CD4-positive, alpha-beta T cell treated with Interleukin-1 beta for 1 hour (primary cell): ENCODE results near the gene PLEKHA6.
A peak's percentile ranks its signal among the peaks of the same experiment; 100 is the strongest.

ENCODE experiments used
- DNase-seq, 2 donors: peaks; one replicate each; pipeline ENCODE4 v3.0.0-alpha.2; 2020 to 2022

The PLEKHA6 gene

GRCh38 chr1:204203206-204203767 is 156.4 kb downstream of the PLEKHA6 start:
- no peak for DNase-seq

DNA sequence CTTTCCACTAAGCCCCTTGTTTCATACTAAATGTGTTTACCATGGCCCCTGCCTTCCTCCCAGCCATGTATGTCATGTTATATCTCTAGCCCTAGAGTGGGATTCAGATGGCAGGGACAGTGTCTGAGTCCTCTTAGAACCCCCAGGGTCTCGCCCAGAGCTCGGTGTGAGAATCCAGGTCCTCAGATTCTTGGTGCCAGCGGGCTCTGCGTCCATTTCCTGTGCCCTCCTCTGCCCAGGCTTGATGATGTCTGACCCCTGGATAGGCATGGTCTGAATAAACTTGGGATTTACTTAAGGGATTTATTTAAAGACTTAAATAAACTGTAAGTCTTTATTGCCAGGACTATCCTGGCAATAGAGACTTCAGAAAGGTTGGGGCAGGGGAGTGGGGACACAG is 157.2 kb downstream of the PLEKHA6 start:
- no peak for DNase-seq

GRCh38 chr1:204201348-204202040 is 158.2 kb downstream of the PLEKHA6 start:
- DNase-seq = no peak

DNA sequence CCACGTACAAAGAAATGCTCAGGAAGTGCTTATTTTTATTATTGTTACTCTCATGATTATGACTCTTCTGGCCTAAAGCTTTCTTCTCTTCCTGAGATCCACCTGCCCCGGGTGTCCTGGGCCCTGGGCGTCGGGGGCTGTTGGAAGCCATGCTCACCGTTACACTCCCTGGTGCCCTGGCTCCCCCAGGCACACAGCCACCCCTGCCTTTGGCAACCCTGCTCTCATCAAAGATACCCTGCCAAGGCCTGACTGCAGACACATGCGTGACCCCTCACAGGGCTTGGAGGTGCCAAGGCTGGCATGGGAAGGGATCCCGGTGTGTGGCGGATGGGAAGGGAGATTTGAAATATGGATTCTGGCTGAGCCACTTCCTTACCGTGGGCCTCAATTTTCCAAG is 160.2 kb downstream of the PLEKHA6 start:
- DNase-seq = no peak

- DNase-seq = no peak
These were observed 161.1 kb downstream of the PLEKHA6 start for GRCh38 chr1:204198348-204199340.

DNA sequence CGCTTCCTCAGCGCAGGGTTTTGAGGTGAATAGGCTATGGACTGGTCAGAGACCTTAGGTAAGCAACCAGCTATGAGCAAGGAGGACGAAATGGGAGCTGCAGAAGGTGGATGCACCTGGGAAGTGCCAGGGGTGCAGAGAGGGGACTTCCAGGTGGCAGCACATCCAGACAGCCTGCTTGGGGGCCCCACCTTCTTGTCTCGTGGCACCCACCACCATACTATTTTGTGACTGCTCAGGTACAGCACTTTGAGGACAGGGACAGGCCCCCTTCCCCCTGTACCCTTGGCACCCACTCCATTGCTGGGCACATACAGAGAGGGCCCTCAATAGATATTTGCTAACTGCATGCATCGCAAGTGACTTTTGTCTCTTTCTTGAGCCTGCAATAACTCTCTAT is 162.7 kb downstream of the PLEKHA6 start:
- DNase-seq = no peak

DNA sequence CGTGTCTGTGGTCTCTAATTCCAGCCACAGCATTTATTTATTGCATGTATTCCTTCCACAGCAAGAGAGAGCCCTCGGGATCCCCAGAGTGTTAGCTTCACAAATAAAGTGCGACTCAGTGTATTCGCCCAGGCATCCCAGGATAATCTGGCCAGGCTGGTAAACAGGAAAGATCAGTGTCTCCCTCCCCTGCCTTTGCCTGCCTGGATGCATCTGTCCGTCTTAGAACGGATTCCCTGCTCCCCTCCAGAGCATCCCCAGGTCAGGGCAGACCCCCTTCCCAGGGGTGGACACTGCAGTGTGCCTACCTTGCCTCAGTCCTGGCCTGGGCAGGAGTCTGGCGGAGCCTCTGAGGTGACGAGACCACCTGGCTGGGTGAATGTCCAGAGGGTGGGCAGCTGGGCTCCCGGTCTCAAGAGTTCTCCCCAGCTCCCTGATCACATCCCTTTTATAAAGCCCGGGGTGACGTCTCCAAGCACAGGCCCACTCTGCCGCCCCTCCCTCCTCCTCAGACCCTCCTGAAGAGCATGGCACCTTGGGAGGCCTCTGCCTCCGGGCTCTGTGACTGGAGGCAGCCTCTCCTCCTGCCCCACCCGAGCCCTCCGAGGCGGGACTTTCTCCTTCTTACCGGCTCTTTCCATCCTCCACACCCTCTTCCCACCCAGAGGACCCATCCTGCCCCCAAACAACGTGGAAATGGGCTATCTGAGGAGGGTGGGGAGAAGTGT is 163.5 kb downstream of the PLEKHA6 start, which contains the start of gene KISS1:
KISS1 (minus strand) TSS at position 424 of the 728 bp plus-strand sequence. CDS start 3,615 bp downstream, outside the sequence.
- DNase-seq = no peak

DNA sequence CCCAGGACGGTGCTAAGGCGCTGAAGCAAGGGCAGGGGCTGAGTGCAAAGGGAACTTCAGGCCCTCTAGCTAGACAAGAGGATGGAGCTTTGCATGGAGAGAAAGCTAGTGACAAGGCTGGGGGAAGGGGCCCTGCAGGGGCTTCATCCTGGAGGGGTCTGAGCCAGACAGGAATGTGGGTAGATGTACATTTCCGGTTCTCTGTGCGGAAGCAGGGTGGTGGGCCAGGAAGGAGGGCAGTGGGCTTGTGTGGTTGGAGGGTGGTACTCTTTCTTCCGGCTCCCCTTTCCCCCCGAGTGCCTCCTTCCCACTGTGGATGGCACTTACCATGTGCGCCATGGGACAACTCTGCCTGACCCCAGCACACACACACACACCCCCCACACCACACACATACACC is 165.0 kb downstream of the PLEKHA6 start:
- DNase-seq = no peak

DNA sequence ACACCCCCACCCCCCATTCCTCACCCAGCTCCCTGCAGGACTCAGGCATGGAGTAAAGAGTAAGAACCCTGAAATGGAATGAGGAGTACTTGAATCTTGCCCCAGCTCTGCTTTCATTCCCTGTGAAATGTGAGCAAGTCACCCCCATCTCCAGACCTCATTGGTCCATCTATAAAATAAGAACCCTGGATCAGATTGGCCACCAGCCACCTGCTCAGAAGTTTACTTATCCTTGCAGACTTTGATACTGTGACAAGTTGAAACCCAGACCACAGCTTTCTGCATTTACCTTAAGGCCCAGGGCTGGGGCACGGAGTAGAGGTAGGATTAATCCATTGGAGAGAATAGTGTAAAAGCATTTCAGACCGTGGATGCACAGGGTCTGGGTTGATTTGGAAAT is 165.6 kb downstream of the PLEKHA6 start:
- DNase-seq = no peak

DNA sequence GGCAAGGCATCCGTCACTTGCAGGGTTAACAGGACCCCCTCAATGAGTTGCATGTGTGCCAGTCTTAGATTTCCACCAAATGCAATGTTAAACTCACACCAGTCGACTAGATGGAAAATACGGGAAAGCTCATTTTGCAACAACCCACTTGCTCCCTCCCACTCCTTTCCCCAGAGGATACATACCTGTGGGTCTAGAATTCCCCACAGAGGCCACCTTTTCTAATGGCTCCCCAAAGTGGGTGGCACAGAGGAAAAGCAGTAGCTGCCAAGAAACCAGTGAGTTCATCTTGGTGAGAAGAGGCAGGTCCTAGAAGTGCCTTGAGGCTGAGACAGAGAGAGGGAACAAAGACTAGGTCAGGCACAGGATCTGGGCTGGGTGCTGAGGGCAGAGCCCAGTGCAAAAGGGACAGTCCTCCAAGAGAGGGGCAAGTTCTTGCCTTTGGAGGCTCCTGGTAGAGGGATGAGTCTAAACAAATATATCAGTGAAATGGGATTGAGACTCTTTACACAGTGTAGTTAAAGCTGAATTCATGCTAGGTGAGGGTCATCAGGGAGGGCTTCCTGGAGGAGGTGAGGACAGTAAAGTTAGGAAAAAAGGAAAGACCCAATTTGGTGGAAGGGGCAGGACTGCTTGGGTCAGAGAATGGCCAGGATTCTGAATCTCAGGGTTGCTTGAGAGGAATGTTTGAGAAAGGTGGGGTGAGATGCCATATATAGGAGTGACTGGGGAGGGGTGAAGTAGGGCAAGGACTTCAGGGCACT is 167.0 kb downstream of the PLEKHA6 start:
- no peak for DNase-seq

DNA sequence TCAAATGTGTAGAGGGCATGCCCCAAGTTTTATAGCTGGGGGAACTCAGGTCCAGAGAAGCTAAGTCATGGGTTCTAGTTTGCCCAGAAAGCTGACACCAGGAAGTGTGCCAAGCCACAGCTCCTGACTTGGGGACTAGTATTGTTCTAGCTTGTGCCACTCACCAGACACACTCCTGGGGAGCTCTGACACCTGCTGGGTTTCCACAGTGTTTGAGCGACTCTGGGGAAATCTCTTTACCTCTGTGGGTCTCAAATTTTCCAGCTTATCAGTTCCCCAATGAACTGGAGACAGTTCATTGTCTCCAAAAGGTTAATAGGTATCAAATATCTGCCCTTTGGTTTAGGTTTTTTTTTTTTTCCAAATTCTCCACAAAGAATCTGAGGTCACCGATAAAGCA is 167.7 kb downstream of the PLEKHA6 start:
- DNase-seq = no peak

DNA sequence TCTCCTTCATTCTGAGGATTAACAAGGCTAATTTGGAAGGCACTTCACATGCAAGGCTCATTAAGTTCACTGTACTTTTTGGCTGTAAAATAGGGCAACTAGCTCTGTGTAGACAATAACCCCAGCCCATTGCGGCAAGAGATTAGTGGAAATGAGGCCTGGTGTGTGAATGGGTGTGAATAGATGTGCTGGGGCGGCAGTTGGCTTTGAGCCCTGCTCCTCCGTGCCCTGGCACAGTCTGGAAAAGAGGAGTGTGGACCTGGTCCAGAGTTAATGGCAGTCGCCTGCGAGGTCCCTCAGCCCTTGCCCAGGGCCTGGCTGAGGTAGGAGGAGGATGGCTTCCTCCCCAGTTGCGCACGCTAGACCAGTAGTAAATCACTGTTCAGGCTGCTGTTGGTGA is 168.3 kb downstream of the PLEKHA6 start:
- no peak for DNase-seq

- DNase-seq = peak in 1 of 2 donors; percentile 25
These were observed 169.2 kb downstream of the PLEKHA6 start for GRCh38 chr1:204190212-204191211.

DNA sequence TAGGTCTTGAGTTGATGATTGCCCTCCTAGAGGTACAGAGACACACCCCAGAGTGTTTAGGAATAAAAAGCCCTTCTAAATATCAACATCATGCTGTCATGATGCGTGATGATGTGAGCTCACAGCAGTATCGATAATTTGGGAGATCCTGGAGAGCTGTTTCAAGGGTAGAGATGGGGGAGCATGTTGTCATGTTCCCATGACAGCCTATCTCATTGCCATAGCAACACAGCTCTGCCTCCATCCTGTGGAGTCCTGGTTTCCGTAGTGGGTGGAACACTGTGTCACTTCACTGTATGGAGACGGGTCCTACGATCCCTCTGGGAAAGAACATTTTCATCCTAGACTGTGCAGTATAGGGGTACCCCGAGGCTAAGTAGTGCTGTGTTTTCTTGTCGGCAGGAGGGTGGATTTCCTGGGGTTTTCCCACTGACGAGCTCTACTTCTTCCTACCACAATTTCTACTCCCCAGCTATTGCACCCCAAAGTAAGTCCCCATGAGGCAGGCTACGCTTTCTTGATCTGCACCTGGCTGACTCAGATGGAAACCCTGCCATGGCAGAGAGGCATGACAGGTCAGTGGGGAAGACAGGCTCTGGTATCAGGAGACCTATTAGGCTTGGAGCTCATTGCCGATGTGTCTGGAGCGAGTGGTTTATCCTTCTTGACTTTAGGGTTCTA is 170.6 kb downstream of the PLEKHA6 start:
- DNase-seq = peak in 1 of 2 donors; percentile 2

DNA sequence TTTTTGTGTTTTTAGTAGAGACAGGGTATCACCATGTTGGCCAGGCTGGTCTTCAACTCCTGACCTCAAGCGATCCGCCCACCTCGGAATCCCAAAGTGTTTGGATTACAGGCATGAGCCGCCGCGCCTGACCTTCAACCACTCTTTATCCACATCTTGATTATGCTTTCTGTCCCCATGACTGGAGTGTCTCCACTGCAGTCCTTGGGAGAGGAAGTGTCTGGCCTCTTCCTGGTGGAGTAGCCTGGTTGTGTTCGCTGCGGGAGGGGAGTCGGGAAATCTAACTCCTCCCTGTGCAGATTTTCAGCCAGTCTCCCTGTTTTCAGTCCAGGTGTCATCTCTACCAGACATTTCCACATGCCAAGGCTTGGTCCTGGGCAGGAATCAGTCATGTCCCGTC is 173.1 kb downstream of the PLEKHA6 start:
- DNase-seq = no peak

DNA sequence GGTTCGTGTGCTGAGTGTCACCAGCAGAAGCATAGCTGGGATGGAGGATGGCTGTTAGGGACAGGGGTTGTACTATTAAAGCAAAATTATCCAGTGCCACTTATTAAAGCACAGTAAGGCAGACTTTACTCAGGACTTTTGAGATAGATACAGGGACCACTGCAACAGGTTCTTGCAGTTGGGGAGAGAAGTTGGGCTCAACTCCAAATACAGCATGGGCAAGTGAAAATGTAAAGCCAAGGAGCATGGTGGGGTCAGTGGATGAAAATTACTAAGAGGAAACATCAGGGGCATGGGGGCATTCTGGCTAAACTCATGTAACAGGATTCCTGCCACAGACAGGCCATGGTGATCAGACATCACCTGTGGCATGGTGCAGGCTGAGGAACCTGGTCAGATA is 178.6 kb downstream of the PLEKHA6 start:
- no peak for DNase-seq

- no peak for DNase-seq
These were observed 179.6 kb downstream of the PLEKHA6 start for GRCh38 chr1:204180133-204180532.

DNA sequence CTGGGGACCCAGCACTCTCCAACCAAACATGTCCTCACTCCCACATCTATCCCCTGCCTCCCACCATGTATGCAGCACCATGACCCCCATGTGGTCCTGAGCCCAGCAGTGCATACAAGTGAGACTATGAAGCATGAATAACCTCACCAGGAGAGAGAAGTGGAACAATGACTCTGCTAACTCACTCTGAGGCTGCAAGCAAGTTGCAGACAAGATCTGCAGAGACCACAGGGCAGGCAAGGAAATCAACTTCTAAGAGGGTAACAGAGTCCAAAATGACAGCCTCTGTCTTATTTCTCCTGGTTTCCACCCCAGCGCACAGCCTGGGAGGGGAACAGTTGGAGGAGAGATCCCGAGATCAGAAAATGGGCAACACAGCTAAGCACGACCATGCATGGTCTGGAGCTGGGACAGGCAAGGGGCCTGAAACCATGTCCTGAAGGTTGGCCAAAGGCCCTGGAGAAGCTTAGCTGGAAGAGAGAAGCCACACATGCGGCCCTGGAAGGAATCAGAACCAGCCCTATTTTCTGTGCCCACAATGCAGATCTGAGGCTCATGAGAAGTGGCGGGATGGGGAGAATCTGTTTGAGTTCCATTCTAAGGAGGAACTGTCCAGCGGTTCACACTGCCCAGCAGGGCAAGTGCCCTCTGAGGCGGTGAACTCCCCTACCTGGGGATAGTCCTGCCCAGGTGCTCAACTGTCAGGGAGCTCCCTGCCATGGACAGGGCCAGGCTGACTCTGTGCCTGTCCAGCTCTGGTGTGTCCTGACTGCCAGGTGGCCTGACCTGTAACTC is 181.0 kb downstream of the PLEKHA6 start:
- DNase-seq = no peak

DNA sequence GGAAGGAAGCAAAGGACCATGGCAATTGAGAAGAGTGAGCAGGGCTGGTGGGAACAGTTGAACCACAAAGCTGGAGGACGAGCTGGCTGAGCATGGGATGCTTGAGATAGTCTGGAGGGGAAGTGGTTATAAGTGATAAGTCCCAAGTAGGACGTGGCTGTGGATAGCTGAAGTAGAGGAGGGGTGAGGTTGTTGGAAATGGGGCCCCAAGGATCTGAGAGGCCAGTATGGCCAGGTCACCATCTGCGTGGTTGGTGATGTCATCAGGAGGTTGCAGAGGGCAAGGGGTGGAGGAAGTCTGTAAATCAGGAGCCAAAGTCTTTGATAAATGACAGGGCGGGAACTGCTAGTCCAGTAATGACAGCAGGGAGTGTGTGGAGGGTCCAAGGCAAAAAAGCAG is 182.6 kb downstream of the PLEKHA6 start:
- no peak for DNase-seq
